GM18519 (cell line): ENCODE measurements around the gene ACYP2.
"Not testable (repeated sequence)": the region's sequence is repeated elsewhere in the genome, so short reads cannot be mapped to it uniquely, and the experiment has no call there.

Experiments used
- ATAC-seq: cut with Tn5 transposase; IDR thresholded peaks from one replicate; pipeline ENCODE4 v1.9.1; 2021; ENCODE audit warnings: mild to moderate bottlenecking, moderate library complexity; ENCODE audit not compliant: unreplicated experiment, low FRiP score

The ACYP2 gene

GRCh38 chr2:54115284-54116137 lies at the start of gene ACYP2:
Gene ACYP2, plus strand, starts transcription at chr2:54115615.
- peak; percentile 60 for ATAC-seq

- no peak for ATAC-seq
These were observed 49.5 kb upstream of the ACYP2 start for GRCh38 chr2:54065891-54066290.

GRCh38 chr2:54067851-54068375 lies 47.5 kb upstream of the ACYP2 start:
- no peak for ATAC-seq

DNA sequence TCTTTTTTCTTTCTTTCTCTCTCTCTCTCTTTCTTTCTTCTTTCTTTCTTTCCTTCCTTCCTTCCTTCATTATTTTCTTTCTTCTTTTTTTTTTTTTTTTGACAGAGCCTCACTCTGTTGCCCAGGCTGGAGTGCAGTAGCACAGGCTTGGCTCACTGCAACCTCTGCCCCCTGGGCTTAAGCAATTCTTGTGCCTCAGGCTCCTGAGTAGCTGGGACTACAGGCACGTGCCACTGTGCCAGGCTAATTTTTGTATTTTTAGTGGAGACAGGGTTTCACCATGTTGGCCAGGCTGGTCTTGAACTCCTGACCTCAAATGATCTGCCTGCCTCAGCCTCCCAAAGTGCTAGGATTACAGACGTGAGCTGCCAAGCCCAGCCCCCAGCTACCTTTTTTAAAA lies 42.9 kb upstream of the ACYP2 start:
- not testable (repeated sequence) for ATAC-seq

DNA sequence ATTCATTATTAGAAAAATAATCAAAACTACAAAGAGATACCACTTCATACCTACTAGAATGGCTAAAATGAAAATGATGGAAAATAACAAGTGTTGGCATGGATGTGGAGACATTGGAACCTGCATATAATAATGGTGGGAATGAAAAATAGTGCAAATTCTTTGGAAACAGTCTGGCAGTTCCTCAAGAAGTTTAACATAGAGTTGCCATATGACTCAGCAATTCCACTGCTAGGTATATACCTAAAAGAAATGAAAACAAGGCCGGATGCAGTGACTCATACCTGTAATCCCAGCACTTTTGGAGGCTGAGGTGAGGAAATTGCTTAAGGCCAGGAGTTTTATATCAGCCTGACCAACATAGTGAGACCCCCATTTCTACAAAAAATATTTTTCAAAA lies 41.6 kb upstream of the ACYP2 start:
- ATAC-seq: no peak

DNA sequence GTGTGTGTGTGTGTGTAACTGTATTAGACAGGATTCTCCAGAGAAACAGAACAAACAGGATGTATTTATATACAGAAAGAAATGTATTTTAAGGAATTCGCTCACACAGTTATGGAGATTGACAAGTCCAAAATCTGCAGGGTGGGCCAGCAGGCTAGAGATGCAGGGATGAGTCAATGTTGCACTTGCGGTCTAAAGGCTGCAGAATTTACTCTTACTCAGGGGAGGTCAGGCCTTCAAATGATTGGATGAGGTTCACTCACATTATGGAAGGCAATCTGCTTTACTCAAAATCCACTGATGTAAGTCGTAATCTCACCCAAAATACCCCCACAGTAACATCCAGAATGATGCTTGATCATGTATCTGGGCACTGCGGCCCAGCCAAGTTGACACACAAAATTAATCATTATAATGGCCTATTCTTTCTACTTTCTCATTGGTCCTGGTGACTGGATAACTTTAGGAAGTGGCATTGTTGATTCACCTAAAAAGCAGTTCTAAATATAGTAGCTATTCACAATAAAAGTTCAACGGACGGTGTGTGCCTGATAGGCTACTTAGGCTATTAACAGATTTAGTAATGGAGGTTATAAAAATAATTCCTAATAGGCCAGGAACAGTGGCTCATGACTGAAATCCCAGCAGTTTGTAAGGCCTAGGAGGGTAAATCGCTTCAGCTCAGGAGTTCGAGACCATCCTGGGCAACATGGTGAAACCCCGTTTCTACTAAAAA lies 40.6 kb upstream of the ACYP2 start:
- no peak for ATAC-seq

DNA sequence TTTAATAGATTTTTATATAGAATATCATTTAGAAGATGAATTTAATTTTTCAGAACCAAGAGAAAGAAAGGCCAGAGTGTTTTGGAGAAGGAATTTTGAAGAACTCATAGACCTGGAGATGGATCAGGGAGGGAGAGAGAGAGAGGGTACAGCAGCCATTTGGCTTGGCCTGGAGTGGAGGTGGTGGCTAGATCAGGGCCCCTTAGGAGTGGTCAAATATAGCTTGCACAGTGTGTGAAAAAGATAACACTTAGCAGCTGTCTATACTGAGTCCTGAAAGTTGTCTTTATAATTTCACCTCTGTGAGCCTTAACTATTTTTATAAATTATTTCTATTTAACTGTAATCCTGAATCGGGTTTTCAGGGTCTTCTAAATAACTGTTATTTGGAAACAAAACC lies 38.8 kb upstream of the ACYP2 start:
- ATAC-seq: no peak

- ATAC-seq: no peak
These were observed 38.1 kb upstream of the ACYP2 start for GRCh38 chr2:54077088-54077900.

GRCh38 chr2:54079331-54079730 lies 36.1 kb upstream of the ACYP2 start:
- no peak for ATAC-seq

DNA sequence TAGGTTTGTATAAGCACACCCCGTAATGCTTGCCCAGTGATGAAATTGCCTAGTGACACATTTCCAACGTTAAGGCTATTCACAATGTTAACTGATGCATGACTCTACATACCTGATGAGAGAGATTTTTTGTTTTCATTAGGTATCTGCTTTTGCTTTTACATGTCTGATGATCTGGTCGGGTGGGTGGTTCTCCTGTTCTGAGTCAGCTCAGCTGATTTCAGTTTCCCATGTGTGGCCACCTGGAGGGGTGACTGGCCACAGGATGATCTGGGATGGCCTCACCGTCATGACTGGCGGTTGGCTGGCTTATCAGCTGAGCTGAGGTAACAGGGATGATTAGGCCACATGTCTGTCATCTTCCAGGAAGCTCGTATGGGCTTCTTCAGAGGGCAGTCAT lies 33.8 kb upstream of the ACYP2 start:
- ATAC-seq: peak; percentile 95

GRCh38 chr2:54083021-54083420 lies 32.4 kb upstream of the ACYP2 start:
- ATAC-seq: no peak

DNA sequence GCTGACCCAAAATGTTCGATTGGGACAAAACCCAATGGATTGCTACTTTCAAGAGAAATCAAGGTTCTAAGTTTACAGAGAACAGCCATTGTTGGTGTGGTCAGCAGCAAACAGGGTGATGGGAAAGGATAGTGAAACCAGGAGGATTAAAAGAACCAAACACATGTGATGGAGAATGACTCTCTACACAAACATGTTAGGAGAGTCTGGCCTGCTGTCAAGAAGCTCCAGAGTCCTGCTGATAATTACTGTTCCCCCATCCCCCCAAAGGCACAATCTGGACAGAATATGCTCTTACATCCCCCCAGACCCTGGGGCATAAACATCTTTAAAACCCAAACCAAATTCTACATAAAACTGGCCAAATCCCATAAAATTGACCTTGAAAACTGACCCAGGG lies 32.0 kb upstream of the ACYP2 start:
- ATAC-seq: no peak

GRCh38 chr2:54084600-54084999 lies 30.8 kb upstream of the ACYP2 start:
- ATAC-seq: no peak

DNA sequence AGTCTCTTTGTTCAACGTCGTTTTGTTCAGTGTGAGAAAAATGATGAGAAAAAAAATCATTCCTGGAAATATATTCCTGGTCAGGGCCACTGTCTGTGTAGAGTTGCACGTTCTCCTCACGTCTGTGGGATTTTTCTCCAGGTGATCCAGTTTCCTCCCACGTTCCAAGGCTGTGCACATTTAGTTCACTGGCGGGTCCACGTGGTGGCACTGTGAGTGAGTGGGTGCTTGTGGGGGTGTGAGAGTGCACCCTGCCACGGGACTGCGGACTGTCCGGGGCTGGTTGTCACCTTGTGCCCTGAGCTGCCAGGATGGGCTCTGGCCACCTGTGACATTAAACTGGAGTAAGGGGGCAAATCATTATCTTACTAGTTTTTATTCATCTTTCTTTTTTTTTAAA lies 30.3 kb upstream of the ACYP2 start:
- ATAC-seq: no peak

- ATAC-seq: no peak
These were observed 29.3 kb upstream of the ACYP2 start for GRCh38 chr2:54086157-54086556.

DNA sequence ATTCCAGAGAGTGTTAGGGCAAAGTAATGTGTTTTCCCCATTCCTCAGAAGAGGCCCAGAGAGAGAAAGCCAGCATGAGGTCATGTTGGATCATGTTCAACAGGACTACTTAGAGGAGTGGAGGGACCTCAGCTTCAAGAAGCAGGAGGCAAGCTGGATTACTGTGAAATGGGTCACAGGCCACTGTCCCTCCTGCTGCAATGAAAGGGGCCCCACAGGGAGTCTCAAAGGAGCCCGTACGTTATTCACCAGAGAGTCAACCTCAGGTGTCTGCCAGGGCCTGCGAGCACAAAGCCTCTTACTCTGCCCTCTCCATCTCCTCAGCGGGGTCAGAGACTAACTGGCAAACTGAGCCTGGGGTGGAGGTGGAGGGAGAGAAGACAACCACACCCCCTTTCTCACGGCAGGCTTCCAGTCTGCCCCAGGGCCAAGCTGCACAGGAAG lies 27.2 kb upstream of the ACYP2 start:
- ATAC-seq: no peak

- ATAC-seq: no peak
These were observed 26.7 kb upstream of the ACYP2 start for GRCh38 chr2:54088719-54089118.

GRCh38 chr2:54090521-54091117 lies 24.8 kb upstream of the ACYP2 start:
- no peak for ATAC-seq

GRCh38 chr2:54092940-54093339 lies 22.5 kb upstream of the ACYP2 start:
- peak; percentile 57 for ATAC-seq

DNA sequence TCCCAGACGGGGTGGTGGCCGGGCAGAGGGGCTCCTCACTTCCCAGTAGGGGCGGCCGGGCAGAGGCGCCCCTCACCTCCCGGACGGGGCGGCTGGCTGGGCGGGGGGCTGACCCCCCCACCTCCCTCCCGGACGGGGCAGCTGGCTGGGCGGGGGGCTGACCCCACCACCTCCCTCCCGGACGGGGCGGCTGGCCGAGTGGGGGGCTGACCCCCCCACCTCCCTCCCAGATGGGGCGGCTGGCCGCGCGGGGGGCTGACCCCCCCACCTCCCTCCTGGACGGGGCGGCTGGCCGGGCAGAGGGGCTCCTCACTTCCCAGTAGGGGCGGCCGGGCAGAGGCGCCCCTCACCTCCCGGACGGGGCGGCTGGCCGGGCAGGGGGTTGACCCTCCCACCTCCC lies 20.0 kb upstream of the ACYP2 start:
- not testable (repeated sequence) for ATAC-seq
